HepG2 (cell line): ENCODE results near the gene NRSN2. TPM values are rescaled to one million over a fixed set of nuclear protein-coding genes. Genes with fewer than 3 reads are reported as not detected.

Experiments used
- EEA1 ChIP-seq: sonication (generic); formaldehyde crosslinking; IDR thresholded peaks from 2 replicates; pipeline ENCODE4 v1.5.1; 2020; ENCODE audit warnings: mild to moderate bottlenecking, missing genetic modification reagents, borderline replicate concordance
- FOSL1 ChIP-seq: sonication (generic); formaldehyde crosslinking; IDR thresholded peaks from 2 replicates; pipeline ENCODE4 v1.9.0; 2021; ENCODE audit warnings: missing genetic modification reagents, borderline replicate concordance
- FOXA1 ChIP-seq, 2 experiments: fragments of 450-650 bp in 1 of 2; sonication (generic) in 1 of 2; formaldehyde crosslinking in 1 of 2; IDR thresholded peaks; 2 replicates each; pipeline versions ENCODE4 v1.4.0 to v1.6.1; 2016 to 2020; ENCODE audit warnings: missing genetic modification reagents in 1 of 2
- KLF12 ChIP-seq: sonication (generic); formaldehyde crosslinking; IDR thresholded peaks from 2 replicates; pipeline ENCODE4 v1.4.0; 2020; ENCODE audit warnings: missing genetic modification reagents, borderline replicate concordance
- MEIS1 ChIP-seq: sonication (generic); formaldehyde crosslinking; IDR thresholded peaks from 2 replicates; pipeline ENCODE4 v1.9.0; 2021; ENCODE audit warnings: mild to moderate bottlenecking, missing genetic modification reagents, moderate library complexity, borderline replicate concordance
- NFIC ChIP-seq: IDR thresholded peaks from 2 replicates; pipeline ENCODE4 v1.6.1; 2012; ENCODE audit warnings: mild to moderate bottlenecking, low read length, inconsistent platforms
- RARG ChIP-seq: sonication (generic); formaldehyde crosslinking; IDR thresholded peaks from 2 replicates; pipeline ENCODE4 v1.4.0; 2020; ENCODE audit warnings: low read depth, mild to moderate bottlenecking, missing genetic modification reagents
- SALL1 ChIP-seq: sonication (generic); formaldehyde crosslinking; IDR thresholded peaks from 2 replicates; pipeline ENCODE4 v1.8.0; 2022; ENCODE audit warnings: mild to moderate bottlenecking, missing genetic modification reagents
- SNAI1 ChIP-seq: sonication (generic); formaldehyde crosslinking; IDR thresholded peaks from 2 replicates; pipeline ENCODE4 v1.5.0; 2020; ENCODE audit warnings: mild to moderate bottlenecking, missing genetic modification reagents, borderline replicate concordance
- SP5 ChIP-seq: IDR thresholded peaks from 2 replicates; pipeline ENCODE4 v1.6.1; 2016; ENCODE audit warnings: low read depth, borderline replicate concordance
- TGIF2 ChIP-seq: IDR thresholded peaks from 2 replicates; pipeline ENCODE4 v1.6.1; 2016; ENCODE audit warnings: control low read depth, missing compliant biosample characterization
- ZBTB33 ChIP-seq: sonication (generic); formaldehyde crosslinking; IDR thresholded peaks from 2 replicates; pipeline ENCODE4 v1.4.0; 2020; ENCODE audit warnings: missing genetic modification reagents
- ZC3H4 ChIP-seq: sonication (generic); formaldehyde crosslinking; IDR thresholded peaks from 2 replicates; pipeline ENCODE4 v1.4.0; 2020; ENCODE audit warnings: missing genetic modification reagents, borderline replicate concordance
- ZNF160 ChIP-seq: sonication (generic); formaldehyde crosslinking; IDR thresholded peaks from 2 replicates; pipeline ENCODE4 v1.8.0; 2022; ENCODE audit warnings: mild to moderate bottlenecking, inconsistent platforms, missing genetic modification reagents
- ZNF180 ChIP-seq: sonication (generic); formaldehyde crosslinking; IDR thresholded peaks from 2 replicates; pipeline ENCODE4 v1.4.0; 2020; ENCODE audit warnings: low read depth, missing genetic modification reagents, borderline replicate concordance
- ZNF264 ChIP-seq: sonication (generic); formaldehyde crosslinking; IDR thresholded peaks from 2 replicates; pipeline ENCODE4 v1.4.0; 2020; ENCODE audit warnings: missing genetic modification reagents
- ZNF446 ChIP-seq: sonication (generic); formaldehyde crosslinking; IDR thresholded peaks from 2 replicates; pipeline ENCODE4 v1.5.0; 2020; ENCODE audit warnings: mild to moderate bottlenecking, missing genetic modification reagents
- ZNF512B ChIP-seq: sonication (generic); formaldehyde crosslinking; IDR thresholded peaks from 2 replicates; pipeline ENCODE4 v1.5.1; 2020; ENCODE audit warnings: missing genetic modification reagents, mild to moderate bottlenecking, borderline replicate concordance
- ZNF552 ChIP-seq: sonication (generic); formaldehyde crosslinking; IDR thresholded peaks from 2 replicates; pipeline ENCODE4 v1.9.0; 2022; ENCODE audit warnings: missing genetic modification reagents, mild to moderate bottlenecking, borderline replicate concordance
- ZNF800 ChIP-seq: sonication (generic); formaldehyde crosslinking; IDR thresholded peaks from 2 replicates; pipeline ENCODE4 v1.4.0; 2020; ENCODE audit warnings: missing genetic modification reagents
- ZNF883 ChIP-seq: sonication (generic); formaldehyde crosslinking; IDR thresholded peaks from 2 replicates; pipeline ENCODE4 v1.5.1; 2020; ENCODE audit warnings: mild to moderate bottlenecking, missing genetic modification reagents; ENCODE audit errors: not compliant biosample characterization
- polyA plus RNA-seq, 8 experiments: library from polyadenylated mRNA; depleted of rRNA in 3 of 8; stranded (reverse) in 7 of 8; unstranded in 1 of 8; fragments of >200 nt; fragmentation: Illumina TruSeq in 4 of 8; extraction: Trizol in 4 of 8; gene quantifications; 2 replicates each; pipeline versions ENCODE4 v1.2.1 to v1.2.3, GENCODE V29; 2011 to 2016; ENCODE audit warnings: low read depth in 4 of 8, missing spikeins in 1 of 8, mixed read lengths in 1 of 8; ENCODE audit not compliant: insufficient read depth in 1 of 8
- total RNA-seq, 5 experiments: library from RNA; depleted of rRNA; stranded (reverse); fragments of >200 nt; fragmentation: Illumina TruSeq; extraction: Trizol; gene quantifications; 2 replicates each; pipeline ENCODE4 v1.2.3, GENCODE V29; 2016; ENCODE audit warnings: low read depth in 1 of 5
- TF ChIP-seq, protein P1 (sequence below): sonication (generic); formaldehyde crosslinking; IDR thresholded peaks from 2 replicates; pipeline ENCODE4 v1.8.0; 2022; ENCODE audit warnings: low read depth, missing genetic modification reagents

The NRSN2 gene
- total and polyA plus RNA-seq, 2 of the 13 experiments (the other 11 are each of a cell fraction or from before 2014, with no cell fraction given) = 32.3 to 49.4 TPM

- TF ChIP-seq ZNF883 (CRISPR knock-in tag) (no peak), ZC3H4 (CRISPR knock-in tag) (no peak), ZNF800 (CRISPR knock-in tag) (no peak), SALL1 (no peak), FOXA1 (IDR thresholded peaks at IDR 0.05) (no peak), FOXA1 (CRISPR knock-in tag; IDR thresholded peaks at IDR 0.05) (no peak), FOSL1 (CRISPR knock-in tag) (no peak), SNAI1 (CRISPR knock-in tag) (no peak), RARG (no peak), TGIF2 (CRISPR knock-in tag) (0 out of 2 replicates have a peak, but pooled peaks have one; percentile 48), SP5 (no peak), ZBTB33 (peak; percentile 98), ZNF180 (CRISPR knock-in tag) (no peak), ZNF512B (CRISPR knock-in tag) (no peak), ZNF264 (CRISPR knock-in tag) (no peak), EEA1 (CRISPR knock-in tag) (no peak), ZNF446 (CRISPR knock-in tag) (no peak), MEIS1 (CRISPR knock-in tag) (no peak), KLF12 (no peak), NFIC (no peak), ZNF160 (CRISPR knock-in tag) (no peak), ZNF552 (CRISPR knock-in tag) (no peak)
- TF ChIP-seq, protein P1, sequence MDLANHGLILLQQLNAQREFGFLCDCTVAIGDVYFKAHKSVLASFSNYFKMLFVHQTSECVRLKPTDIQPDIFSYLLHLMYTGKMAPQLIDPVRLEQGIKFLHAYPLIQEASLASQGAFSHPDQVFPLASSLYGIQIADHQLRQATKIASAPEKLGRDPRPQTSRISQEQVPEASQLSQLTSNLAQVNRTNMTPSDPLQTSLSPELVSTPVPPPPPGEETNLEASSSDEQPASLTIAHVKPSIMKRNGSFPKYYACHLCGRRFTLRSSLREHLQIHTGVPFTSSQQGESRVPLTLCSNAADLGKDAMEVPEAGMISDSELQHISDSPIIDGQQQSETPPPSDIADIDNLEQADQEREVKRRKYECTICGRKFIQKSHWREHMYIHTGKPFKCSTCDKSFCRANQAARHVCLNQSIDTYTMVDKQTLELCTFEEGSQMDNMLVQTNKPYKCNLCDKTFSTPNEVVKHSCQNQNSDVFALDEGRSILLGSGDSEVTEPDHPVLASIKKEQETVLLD (CRISPR knock-in tag) = no peak
Observed at GRCh38 chr20:373171-373890, 26.4 kb downstream of the NRSN2 start (continued).
